ENCODE measurements around the gene SPAG4.

The SPAG4 gene

GRCh38 chr20:35615667-35616464, at the start of gene SPAG4:
Gene SPAG4, plus strand, starts transcription at chr20:35615829. Its CDS starts 175 bp downstream, at chr20:35616004.
- DNase-seq: peak; percentile 98

- DNase-seq: no peak
These were observed 47.0 kb upstream of the SPAG4 start for GRCh38 chr20:35568645-35569044.

GRCh38 chr20:35571555-35571954, 44.1 kb upstream of the SPAG4 start:
- no peak for DNase-seq

DNA sequence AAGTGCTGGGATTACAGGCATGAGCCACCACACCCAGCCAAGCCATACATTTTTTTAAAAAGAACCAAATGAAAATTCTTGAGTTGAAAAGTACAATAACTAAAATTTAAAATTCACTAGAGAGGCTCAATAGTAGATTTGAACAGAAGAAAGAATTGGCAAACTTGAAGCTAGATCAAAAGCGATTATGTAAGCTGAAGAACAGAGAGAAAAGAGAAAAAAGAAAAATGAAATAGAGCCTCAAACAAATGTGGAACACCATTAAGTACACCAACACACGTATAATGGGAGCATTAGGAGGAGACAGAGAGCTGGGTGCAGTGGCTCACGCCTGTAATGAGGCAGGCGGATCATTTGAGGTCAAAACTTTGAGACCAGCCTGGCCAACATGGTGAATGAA, 42.8 kb upstream of the SPAG4 start:
- no peak for DNase-seq

- no peak for DNase-seq
These were observed 39.7 kb upstream of the SPAG4 start for GRCh38 chr20:35575958-35576357.

GRCh38 chr20:35576816-35577215, 38.8 kb upstream of the SPAG4 start:
- DNase-seq: no peak

DNA sequence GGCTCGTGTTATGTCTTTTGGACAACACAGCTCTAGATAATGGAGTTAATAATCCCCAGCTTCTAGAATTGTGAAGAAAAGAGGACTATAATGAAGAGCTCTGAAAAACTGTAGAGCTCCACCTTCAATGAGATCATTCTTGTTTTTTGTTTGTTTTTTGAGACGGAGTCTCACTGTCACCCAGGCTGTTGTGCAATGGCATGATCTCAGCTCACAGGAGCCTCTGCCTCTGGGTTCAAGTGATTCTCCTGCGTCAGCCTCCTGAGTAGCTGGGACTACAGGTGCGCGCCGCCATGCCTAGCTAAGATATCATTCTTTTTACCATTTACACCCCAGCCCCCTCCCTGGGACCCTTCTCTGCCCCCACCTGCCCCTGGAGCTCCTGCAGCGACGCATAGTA, 37.2 kb upstream of the SPAG4 start:
- DNase-seq: no peak

- DNase-seq: no peak
These were observed 36.4 kb upstream of the SPAG4 start for GRCh38 chr20:35579196-35579595.

DNA sequence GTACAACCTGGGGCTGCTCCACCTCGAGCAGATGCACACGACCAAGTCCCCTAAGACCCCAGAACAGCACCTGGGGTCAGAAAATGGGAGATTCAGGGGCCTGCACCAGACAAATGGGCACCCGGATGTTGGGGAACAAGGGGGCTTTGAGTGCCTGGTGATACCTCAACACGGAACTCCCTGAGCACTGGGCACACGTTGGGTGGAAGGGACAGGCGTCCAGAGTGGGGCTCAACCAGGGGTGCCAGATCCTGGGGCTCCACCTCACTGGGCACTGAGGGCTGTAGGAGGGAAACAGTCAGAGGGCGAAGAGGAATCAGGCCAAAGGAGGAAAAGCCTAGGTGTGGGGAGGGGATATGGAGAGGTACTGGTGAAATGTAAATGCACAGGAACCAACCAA, 33.5 kb upstream of the SPAG4 start:
- DNase-seq: no peak

DNA sequence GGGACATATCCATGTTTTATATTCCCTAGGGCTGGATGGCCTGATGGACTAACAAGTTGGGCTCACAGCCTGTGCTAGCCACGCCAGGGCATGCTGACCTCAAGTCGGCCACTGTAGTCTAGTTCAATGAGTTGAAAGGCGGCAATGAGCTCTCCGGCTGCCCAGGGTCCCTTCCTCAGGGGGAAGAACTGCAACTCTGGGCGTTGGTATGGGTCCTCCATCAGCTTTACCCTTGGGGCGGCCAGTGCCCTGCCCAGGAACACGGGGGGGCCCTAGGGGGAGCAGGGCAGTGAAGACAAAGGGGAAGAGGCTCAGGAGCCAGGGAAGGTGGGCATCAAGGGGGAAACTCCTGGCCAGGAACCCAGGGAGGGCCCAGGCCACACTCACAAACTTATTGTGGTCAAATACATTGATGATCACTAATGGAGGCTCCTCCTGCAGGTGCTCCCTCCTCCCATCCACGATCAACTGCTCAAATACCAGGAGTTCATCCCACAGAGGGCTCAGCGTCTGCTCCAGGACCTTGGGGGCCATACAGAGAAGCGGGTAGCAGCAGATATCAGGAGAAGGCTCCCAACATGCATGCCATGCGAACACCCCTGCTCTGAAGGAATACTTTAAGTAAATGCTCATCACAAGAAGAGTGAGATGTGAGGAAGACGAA, 32.8 kb upstream of the SPAG4 start:
- DNase-seq: no peak

- no peak for DNase-seq
These were observed 31.7 kb upstream of the SPAG4 start for GRCh38 chr20:35583636-35584560.

DNA sequence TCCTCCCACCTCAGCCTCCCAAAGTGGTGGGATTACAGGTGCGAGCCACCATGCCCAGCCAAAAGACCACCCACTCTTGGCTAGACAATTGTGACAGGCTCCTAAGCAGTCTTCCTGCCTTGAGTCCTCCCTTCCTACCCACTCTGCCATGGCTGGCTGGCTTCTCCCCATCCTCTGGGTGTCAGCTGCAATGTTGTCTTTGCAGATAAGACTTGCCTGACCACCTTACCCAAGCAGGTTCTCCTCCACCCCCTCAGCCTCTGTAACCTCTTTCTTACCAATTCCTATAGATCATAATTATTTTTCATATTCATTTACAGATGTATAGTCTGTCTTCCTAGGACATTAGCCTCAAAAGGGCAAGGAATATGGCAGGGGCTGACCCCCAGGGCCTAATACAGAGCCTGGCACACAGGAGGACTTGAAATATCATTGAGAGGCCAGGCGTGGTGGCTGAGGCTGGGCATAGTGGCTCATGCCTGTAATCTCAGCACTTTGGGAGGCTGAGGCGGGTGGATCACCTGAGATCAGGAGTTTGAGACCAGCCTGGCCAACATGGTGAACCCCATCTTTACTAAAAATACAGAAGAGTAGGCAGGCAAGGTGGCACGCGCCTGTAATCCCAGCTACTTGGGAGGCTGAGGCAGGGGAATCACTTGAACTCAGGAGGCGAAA, 28.7 kb upstream of the SPAG4 start:
- no peak for DNase-seq

- no peak for DNase-seq
These were observed 28.2 kb upstream of the SPAG4 start for GRCh38 chr20:35587436-35587835.

GRCh38 chr20:35588397-35588796, 27.2 kb upstream of the SPAG4 start:
- no peak for DNase-seq

DNA sequence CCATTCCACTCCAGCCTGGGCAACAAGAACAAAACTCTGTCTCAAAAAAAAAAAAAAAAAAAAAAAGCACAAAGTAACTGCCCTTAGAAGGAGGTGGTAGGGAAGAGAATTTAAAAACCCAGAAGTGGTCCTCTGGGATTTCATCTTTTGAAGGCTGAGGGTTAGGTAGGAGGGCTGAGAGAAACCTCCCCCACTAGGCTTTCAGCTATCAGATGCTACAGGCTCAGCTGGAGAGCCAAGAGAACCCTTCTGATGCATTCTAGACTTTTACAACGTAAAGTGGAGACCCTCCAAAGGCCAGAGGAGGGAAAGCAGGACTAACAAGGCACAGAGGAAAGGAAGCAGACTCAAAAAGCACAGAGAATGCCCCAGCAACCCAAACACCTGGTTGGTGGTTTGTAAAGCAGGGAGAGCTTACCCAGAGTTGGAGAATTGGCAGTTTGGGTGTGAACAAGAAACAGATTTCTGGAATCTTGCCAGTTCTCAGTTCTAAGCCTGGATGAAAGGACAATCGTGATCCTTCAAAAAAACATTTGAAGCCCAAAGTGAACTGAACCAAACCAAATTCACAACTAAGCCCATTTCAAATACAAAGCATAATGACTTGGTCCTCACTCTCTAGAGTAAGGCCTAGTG, 23.2 kb upstream of the SPAG4 start:
- no peak for DNase-seq

- no peak for DNase-seq
These were observed 20.2 kb upstream of the SPAG4 start for GRCh38 chr20:35595456-35595855.

DNA sequence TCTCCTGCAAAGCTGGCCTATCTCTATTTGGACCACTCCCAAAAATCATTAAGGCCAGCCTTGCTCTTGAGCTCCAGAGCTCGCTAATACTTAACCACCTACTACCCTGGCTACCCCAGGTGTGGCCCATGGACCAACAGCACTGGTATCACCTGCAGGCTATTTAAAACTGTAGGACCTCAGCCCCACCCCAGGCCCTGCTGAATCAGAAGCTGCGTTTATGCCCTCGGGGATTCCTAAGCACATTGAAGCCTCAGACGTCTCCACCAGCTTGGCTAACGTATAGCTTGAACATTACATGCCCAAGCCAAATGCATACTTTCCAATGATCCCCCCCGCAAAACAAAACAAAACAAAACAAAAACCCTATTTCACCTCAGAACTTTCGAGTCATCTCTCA, 19.7 kb upstream of the SPAG4 start:
- DNase-seq: no peak

GRCh38 chr20:35597186-35597585, 18.4 kb upstream of the SPAG4 start:
- no peak for DNase-seq

DNA sequence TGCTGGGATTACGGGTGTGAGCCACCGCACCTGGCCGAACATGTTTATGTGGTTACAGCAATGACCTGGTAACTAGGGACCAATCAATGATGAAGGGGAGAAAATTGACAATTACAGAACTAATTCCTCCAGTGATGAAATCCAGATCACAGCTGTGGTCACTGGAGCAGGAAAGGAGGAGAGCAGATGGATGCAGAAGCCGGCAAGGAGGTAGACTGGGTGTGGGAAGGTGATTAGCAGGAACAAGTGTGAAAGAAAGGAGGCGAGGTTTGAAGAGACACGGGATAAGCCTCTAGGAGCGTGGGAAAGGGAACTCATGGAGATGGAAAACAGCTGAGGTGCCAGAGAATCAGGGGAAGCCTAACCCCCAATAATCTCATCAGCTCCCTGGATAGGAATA, 17.2 kb upstream of the SPAG4 start:
- no peak for DNase-seq

- no peak for DNase-seq
These were observed 16.5 kb upstream of the SPAG4 start for GRCh38 chr20:35598899-35599775.

DNA sequence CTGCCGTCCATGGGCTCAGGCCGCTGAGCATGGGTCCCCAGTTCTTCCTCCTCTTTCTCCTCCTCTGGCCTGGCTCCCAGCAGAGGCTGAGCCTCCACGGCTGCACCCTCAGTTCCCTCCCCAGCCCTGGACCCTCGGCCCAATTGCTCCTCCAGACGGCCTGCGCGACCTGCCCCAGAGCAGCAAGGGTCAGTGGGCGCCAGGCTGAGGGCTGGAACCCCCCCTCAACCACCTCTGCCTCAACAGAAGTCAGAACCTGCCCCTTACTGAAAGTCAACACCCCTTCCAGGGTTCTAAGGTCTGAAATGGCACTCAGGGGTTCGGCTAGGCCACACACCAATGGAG, 15.9 kb upstream of the SPAG4 start:
- DNase-seq: no peak
